ENCODE results near the gene AP1G2. TPM values are rescaled to one million over a fixed set of nuclear protein-coding genes. Genes with fewer than 3 reads are reported as not detected.

The AP1G2 gene
- total and polyA plus RNA-seq, 2 of the 13 experiments (the other 11 are each of a cell fraction or from before 2014, with no cell fraction given) = 96.9 to 611 TPM

DNA sequence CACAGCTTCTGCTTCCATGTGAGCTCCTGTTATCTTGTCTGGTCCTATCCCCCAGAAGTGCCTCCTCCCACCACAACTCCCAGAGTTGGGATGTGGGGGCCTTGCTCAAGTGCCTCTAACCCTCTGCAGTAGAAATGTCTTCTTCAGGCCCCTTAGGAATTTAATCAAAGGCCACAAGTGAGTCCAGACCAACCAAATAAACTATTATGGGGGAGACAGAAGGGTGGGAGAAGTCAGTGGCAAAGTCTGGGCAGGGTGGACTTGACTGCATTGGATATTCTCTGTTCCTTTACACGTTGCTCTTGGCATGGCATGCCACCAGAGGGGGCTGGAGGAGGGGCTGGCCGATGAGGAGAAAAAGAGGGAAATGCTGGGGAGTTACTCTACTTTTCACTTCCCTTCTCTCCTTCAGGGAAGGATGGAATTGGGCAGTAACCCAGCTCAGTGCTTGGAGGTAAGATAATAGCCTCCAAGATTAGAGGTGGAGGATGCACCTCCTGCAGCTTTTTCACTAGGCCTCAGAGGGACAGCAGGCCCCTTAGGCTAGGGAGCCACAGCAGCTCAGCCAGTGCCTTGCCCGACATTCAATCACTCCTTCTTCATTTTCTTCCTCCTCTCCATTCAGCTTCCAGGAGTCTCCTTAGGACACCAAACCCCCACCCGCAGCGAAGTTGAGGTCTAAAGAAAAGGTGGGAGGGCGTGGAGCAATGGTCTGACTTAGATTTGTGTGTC, 1.2 kb upstream of the AP1G2 start (continued):
- TF ChIP-seq, protein P1, sequence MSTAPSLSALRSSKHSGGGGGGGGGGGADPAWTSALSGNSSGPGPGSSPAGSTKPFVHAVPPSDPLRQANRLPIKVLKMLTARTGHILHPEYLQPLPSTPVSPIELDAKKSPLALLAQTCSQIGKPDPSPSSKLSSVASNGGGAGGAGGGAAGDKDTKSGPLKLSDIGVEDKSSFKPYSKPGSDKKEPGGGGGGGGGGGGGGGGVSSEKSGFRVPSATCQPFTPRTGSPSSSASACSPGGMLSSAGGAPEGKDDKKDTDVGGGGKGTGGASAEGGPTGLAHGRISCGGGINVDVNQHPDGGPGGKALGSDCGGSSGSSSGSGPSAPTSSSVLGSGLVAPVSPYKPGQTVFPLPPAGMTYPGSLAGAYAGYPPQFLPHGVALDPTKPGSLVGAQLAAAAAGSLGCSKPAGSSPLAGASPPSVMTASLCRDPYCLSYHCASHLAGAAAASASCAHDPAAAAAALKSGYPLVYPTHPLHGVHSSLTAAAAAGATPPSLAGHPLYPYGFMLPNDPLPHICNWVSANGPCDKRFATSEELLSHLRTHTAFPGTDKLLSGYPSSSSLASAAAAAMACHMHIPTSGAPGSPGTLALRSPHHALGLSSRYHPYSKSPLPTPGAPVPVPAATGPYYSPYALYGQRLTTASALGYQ (CRISPR knock-in tag; IDR thresholded peaks at IDR 0.05) = no peak
- TF ChIP-seq RFX5 (IDR thresholded peaks at IDR 0.05; ENCODE audit: low read depth, low read length) = no peak
- no peak for TF ChIP-seq NONO (IDR thresholded peaks at IDR 0.05)
- TF ChIP-seq NONO (CRISPR knock-in tag; conservative IDR thresholded peaks at IDR 0.05) = no peak
- TF ChIP-seq ZNF225 (CRISPR knock-in tag; IDR thresholded peaks at IDR 0.05) = peak; percentile 31; the same call in 1 of the 2 replicates
- TF ChIP-seq ZNF607 (CRISPR knock-in tag; IDR thresholded peaks at IDR 0.05; ENCODE audit: borderline replicate concordance) = peak; percentile 77; the same call in 1 of the 2 replicates
- TF ChIP-seq, protein P2, sequence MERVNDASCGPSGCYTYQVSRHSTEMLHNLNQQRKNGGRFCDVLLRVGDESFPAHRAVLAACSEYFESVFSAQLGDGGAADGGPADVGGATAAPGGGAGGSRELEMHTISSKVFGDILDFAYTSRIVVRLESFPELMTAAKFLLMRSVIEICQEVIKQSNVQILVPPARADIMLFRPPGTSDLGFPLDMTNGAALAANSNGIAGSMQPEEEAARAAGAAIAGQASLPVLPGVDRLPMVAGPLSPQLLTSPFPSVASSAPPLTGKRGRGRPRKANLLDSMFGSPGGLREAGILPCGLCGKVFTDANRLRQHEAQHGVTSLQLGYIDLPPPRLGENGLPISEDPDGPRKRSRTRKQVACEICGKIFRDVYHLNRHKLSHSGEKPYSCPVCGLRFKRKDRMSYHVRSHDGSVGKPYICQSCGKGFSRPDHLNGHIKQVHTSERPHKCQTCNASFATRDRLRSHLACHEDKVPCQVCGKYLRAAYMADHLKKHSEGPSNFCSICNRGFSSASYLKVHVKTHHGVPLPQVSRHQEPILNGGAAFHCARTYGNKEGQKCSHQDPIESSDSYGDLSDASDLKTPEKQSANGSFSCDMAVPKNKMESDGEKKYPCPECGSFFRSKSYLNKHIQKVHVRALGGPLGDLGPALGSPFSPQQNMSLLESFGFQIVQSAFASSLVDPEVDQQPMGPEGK (CRISPR knock-in tag; IDR thresholded peaks at IDR 0.05) = peak; percentile 37
- TF ChIP-seq RBAK (CRISPR knock-in tag; IDR thresholded peaks at IDR 0.05) = no peak
- TF ChIP-seq ZBTB8A (CRISPR knock-in tag; IDR thresholded peaks at IDR 0.05; ENCODE audit: borderline replicate concordance, low read depth) = no peak
- TF ChIP-seq FOXA1 (IDR thresholded peaks at IDR 0.05) = no peak
- no peak for TF ChIP-seq FOXA1 (CRISPR knock-in tag; IDR thresholded peaks at IDR 0.05)
- TF ChIP-seq, protein P3, sequence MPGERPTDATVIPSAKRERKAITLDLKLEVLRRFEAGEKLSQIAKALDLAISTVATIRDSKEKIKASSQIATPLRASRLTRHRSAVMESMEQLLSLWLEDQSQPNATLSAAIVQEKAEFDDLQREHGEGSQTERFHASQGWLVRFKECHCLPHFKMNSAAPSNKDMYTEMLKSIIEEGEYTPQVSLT (CRISPR knock-in tag; IDR thresholded peaks at IDR 0.05; ENCODE audit: borderline replicate concordance, low read depth) = no peak
- TF ChIP-seq, protein P4, sequence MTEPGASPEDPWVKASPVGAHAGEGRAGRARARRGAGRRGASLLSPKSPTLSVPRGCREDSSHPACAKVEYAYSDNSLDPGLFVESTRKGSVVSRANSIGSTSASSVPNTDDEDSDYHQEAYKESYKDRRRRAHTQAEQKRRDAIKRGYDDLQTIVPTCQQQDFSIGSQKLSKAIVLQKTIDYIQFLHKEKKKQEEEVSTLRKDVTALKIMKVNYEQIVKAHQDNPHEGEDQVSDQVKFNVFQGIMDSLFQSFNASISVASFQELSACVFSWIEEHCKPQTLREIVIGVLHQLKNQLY (CRISPR knock-in tag; IDR thresholded peaks at IDR 0.05) = no peak
- TF ChIP-seq YY1 (IDR thresholded peaks at IDR 0.05; ENCODE audit: insufficient read depth, insufficient replicate concordance, low read depth, low read length) = no peak
- no peak for TF ChIP-seq SALL2 (CRISPR knock-in tag; IDR thresholded peaks at IDR 0.05)
- no peak for TF ChIP-seq CBX2 (IDR thresholded peaks at IDR 0.05; ENCODE audit: low read depth, low read length)
- no peak for TF ChIP-seq CBX2 (CRISPR knock-in tag; IDR thresholded peaks at IDR 0.05; ENCODE audit: low read depth)
- TF ChIP-seq ZNF329 (CRISPR knock-in tag; IDR thresholded peaks at IDR 0.05; ENCODE audit: low read depth) = 0 out of 2 replicates have a peak, but pooled peaks have one; percentile 26
- peak; percentile 28; the same call in 1 of the 2 replicates for TF ChIP-seq ZNF644 (CRISPR knock-in tag; IDR thresholded peaks at IDR 0.05; ENCODE audit: low read depth)
- TF ChIP-seq, protein P5, sequence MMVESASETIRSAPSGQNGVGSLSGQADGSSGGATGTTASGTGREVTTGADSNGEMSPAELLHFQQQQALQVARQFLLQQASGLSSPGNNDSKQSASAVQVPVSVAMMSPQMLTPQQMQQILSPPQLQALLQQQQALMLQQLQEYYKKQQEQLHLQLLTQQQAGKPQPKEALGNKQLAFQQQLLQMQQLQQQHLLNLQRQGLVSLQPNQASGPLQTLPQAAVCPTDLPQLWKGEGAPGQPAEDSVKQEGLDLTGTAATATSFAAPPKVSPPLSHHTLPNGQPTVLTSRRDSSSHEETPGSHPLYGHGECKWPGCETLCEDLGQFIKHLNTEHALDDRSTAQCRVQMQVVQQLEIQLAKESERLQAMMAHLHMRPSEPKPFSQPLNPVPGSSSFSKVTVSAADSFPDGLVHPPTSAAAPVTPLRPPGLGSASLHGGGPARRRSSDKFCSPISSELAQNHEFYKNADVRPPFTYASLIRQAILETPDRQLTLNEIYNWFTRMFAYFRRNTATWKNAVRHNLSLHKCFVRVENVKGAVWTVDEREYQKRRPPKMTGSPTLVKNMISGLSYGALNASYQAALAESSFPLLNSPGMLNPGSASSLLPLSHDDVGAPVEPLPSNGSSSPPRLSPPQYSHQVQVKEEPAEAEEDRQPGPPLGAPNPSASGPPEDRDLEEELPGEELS (CRISPR knock-in tag; IDR thresholded peaks at IDR 0.05) = no peak
- no peak for TF ChIP-seq KLF12 (CRISPR knock-in tag; IDR thresholded peaks at IDR 0.05; ENCODE audit: borderline replicate concordance)
- TF ChIP-seq ZMAT3 (CRISPR knock-in tag; conservative IDR thresholded peaks at IDR 0.05) = 0 out of 2 replicates have a peak, but pooled peaks have one; percentile 37
- TF ChIP-seq ZNF230 (CRISPR knock-in tag; IDR thresholded peaks at IDR 0.05) = no peak
- no peak for TF ChIP-seq ZNF883 (CRISPR knock-in tag; IDR thresholded peaks at IDR 0.05; ENCODE audit: not compliant biosample characterization)
- no peak for TF ChIP-seq CBX1 (IDR thresholded peaks at IDR 0.05; ENCODE audit: low read depth)
